HG03159 (cell line): ENCODE results near the gene CCDC3.

Source experiments
- ATAC-seq: cut with Tn5 transposase; IDR thresholded peaks from one replicate; pipeline ENCODE4 v1.9.1; 2021; ENCODE audit warnings: mild to moderate bottlenecking, moderate library complexity; ENCODE audit not compliant: unreplicated experiment

Gene CCDC3

GRCh38 chr10:12846718-12847117 lies 154.8 kb downstream of the CCDC3 start:
- ATAC-seq, result no peak
